HT-29 (cell line): ENCODE results near the gene NFE2L3. TPM values are rescaled to one million over a fixed set of nuclear protein-coding genes. Genes with fewer than 3 reads are reported as not detected.
"Not testable (repeated sequence)": the region's sequence is repeated elsewhere in the genome, so short reads cannot be mapped to it uniquely, and the experiment has no call there.

ENCODE experiments used
- DNase-seq: peaks from one replicate; pipeline ENCODE4 v3.0.0-alpha.2; 2015; ENCODE audit warnings: low spot score
- total RNA-seq: library from RNA; depleted of rRNA; stranded (reverse); fragments of >200 nt; shearing (Covaris generic); gene quantifications from 2 replicates; pipeline ENCODE4 v1.2.3, GENCODE V29; 2014

Gene NFE2L3
- total RNA-seq, 1 experiment from 2014 or later, result 43.7 TPM

DNA sequence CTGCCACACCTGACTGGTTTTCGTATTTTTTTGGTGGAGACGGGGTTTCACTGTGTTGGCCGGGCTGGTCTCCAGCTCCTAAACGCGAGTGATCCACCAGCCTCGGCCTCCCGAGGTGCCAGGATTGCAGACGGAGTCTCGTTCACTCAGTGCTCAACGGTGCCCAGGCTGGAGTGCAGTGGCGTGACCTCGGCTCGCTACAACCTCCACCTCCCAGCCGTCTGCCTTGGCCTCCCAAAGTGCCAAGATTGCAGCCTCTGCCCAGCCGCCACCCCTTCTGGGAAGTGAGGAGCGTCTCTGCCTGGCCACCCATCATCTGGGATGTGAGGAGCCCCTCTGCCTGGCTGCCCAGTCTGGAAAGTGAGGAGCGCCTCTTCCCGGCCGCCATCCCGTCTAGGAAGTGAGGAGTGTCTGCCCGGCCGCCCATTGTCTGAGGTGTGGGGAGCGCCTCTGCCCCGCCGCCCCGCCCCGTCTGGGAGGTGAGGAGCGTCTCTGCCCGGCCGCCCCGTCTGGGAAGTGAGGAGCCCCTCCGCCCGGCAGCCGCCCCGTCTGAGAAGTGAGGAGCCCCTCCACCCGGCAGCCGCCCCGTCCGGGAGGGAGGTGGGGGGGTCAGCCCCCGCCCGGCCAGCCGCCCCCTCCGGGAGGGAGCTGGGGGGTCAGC, 4.2 kb upstream of the NFE2L3 start:
- not testable (repeated sequence) for DNase-seq

DNA sequence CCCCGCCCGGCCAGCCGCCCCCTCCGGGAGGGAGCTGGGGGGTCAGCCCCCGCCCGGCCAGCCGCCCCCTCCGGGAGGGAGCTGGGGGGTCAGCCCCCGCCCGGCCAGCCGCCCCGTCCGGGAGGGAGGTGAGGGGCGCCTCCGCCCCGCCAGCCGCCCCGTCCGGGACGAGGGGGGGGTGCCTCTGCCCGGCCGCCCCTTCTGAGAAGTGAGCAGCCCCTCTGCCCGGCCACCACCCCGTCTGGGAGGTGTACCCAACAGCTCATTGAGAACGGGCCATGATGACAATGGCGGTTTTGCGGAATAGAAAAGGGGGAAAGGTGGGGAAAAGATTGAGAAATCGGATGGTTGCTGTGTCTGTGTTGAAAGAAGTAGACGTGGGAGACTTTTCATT, 3.7 kb upstream of the NFE2L3 start:
- DNase-seq, result not testable (repeated sequence)

DNA sequence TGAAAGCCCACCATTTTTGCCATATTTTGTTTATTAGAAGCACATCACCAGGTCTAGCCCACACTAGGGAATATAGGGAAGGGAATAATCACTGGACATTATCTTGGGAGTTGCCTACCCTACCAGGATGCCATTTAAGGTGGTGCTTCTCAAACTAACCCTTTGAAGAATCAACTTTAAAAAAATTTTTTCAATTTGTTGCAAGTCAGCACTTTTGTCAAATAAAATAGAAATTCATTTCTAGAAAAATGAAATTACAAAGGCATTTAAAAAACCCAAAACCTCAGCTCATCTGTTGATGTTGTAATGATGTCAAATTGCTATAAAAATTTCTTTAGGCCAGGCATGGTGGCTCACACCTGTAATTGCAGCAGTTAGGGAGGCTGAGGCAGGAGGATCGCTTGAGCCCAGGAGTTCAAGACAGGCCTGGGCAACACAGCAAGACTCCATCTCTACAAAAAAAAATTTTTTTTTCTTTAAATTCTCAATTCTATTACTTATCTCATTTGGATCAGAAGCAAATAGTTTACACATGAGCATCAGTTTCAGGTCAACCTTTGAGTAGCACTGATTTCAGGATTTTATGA, 2.5 kb upstream of the NFE2L3 start:
- DNase-seq, result no peak

DNA sequence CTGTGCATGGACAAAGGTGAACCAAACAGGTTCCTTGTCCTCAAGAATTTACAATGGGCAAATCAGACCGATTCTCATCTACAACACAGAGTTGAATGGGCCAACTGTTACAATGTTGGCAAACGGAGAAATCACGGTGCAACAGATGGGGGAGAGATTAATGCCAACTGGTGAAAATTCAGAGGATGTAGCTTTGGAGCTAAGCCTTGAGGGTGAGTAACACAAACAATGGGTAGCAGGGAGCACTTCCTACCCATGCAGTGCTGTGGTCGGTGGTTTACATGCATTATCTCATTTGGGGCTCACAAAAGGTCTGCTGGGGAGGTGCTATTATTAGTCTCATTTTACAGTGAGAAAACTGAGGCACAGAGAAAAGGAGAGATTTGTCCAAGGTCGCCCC, 902 bp upstream of the NFE2L3 start:
- no peak for DNase-seq

- DNase-seq, result no peak
Measured at GRCh38 chr7:26151650-26151952, 397 bp upstream of the NFE2L3 start.

GRCh38 chr7:26152782-26153240, 813 bp downstream of the NFE2L3 start:
- peak; percentile 49 for DNase-seq

- DNase-seq, result peak; percentile 77
Measured at GRCh38 chr7:26153241-26153822, 1.3 kb downstream of the NFE2L3 start.

DNA sequence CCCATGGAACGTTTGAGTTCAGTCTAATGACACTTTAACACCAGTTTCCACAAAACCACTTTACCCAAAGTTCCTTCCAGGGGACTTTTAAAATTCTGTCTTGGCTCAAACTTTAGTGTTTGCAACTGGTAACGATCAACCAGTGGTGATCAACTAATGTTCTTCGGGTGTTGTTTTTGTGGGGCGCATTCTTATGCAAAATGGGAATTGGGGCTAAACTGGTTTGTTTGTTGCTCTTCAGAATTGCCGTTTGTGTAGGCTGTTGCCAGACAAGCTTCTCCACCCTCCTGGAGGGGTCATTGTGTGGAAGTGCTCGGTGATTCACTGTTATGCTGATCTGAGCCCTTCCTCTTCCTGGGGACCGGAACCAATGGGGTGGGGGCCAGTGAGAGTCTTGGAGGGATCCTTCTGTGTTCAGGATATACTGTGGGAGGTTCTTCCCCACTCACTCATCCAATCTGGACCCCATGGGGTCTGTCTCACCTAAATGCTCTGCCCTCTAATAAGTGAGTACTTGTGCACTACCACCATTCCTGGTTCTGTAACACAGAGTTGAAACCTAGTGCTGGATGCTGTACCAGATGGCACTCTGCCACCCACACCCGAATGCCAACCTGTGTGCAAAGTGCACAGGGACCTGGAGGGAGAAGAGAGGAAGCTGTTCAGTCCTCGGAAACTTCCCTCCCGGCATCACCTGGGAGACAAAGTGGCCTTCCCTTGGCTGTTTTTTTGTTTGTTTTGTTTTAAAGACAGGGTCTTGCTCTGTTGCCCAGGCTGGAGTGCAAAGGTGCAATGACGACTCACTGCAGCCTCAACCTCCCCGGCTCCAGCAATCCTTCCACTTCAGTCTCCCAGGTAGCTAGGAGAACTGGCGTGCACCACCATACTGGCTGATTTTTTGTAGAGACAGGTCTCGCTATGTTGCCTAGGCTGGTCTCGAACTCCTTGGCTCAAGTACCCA, 2.1 kb downstream of the NFE2L3 start:
- DNase-seq, result peak; percentile 86

DNA sequence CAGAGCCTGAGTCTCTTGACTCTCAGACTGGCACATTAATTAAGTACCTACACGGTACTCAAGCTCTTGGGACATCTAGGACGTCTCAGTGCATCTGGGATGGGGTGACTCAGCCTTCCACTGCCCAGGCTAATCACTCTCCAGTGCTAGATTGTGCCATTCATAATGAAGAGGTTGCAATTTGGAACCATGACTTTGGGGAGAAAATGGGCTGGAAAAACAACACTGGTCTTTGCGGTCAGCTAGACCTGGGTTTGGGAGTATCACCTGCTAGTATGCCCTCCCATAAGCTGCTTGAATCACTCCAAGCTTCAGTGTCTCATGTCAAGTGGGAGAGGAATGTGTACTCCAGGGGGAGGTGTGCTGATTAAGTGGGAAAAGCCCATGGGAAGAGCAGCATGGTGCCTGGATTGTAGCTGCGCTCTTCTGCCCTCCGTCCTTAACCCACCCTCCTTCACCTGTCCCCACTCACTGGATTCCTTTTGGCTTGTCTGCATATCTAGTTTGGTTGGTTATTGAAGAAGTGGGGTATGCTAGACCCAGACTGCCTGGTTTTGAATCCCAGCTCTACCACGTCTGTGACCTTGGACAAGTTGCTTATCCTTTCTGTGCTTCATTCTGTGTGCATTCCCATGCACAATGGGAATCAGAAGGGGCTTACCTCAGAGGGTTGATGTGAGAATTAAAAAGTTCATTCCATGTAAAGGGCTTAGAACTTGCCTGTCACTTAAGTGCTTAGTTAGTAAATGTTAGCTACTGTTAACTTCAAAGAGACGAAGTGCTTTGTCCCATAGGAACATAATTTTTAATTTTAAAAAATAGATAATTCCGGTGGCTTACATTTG, 3.8 kb downstream of the NFE2L3 start:
- peak; percentile 71 for DNase-seq

DNA sequence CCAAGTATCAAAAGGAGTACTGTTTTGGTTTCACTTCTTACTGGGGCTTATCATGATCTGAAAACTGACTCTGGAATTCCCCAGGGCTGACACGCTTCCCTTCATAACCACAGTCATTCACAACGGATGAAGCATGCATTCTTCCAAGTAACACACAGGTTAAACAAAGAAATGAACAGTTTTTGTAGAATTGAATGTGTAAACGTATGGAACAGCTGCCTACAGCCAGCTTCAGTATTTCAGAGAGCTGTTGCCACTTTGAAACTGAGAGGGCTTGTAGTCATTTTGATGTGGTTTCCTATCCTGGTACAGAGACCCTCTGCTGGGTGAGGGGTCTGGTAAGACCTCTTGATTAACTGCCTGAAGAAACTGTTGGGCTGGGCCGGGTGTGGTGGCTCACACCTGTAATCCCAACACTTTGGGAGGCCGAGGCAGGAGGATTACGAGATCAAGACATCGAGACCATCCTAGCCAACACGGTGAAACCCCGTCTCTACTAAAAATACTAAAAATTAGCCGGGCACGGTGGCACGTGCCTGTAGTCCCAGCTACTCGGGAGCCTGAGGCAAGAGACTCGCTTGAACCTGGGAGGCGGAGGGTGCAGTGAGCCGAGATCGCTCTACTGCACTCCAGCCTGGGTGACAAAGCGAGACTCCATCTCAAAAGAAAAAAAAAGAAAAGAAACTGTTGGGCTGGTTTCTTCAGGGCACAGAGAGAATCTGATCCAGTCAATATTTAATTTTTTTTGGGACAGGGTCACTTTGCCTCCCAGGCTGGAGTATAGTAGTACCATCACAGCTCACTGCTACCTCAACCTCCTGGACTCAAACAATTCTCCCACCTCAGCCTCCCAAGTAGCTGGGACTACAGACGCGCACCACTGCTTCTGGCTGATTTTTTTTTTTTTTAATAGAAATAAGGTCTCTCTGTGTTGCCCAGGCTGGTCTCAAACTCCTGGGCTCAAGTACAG, 4.7 kb downstream of the NFE2L3 start:
- peak; percentile 86 for DNase-seq

DNA sequence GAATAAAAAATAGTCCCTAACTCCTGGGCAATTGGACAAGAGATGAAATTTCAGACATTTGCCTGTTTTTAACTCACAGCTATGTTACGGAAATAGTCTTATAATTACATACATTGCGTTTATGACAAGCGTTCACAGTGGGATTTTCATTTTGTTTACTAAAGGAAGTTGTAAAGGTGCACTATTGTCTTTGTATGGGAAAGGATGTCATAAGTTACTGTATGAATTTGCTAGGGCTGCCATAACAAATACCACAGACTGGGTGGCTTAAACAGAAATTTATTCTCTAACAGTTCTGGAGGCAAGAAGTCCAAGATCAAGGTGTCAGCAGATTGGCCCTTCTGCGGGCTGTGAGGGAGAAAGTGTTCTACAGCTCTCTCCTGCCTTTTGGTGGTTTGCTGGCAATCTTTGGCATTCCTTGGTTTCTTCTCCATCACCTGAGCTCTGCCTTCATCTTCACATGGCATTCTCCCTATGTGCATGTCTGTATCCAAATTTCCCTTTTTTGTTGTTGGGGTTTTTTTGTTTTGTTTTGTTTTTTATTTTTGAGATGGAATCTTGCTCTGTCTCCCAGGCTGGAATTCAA, 5.6 kb downstream of the NFE2L3 start:
- peak; percentile 63 for DNase-seq

DNA sequence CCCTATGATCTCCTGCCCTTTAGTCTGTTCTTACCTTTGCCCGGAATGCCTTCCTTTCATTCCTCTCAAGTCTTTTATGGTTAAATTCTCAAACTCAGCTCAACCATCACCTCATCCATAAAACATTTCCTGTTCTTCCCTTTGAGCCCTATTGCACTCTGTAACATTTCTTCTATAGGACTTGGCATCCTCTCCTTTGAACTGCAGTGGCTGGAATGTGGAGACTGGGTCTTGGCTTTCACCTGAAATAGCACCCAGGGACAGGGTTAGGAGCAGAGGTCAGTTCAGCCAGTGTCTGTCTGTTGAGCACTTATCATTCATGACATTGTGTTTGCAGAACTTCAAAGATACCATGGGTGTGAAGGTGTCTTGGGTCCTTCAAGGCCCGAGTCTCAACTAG, 7.2 kb downstream of the NFE2L3 start:
- peak; percentile 70 for DNase-seq

DNA sequence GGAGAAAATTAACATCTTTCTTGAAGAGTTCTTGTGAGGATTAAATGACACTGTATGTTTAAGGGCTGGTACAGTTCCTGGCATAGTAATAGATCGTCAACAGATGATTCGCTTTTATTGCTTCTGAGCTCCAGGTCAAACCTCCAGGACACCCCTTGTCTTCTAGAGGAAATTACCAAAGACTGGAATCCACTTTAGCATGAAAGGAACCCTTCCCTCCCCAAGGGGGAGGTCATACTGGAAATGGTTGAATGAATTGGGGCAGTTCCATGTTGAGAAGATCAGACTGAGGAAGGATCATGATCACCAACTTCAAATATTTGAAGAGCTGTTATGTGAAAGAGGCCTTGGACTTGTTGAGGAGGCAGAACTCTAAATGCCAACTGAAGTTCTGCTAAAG, 8.9 kb downstream of the NFE2L3 start:
- DNase-seq, result no peak

DNA sequence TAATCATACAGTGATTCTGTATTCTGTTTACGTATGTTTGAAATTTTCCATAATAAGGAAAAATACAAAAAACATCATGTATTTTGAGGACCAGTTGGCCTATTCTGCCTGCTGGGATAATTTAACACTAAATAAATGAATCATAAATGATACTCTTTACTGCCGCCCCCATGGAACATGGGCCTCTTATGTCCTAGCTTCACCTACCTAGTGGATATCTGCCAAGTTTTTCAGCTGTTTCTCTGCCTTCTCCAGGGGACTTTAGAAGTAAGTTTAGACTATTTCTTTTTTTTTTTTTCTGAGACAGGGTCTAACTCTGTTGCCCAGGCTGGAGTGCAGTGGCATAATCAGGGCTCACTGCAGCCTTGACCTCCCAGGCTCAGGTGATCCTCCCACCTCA, 10.4 kb downstream of the NFE2L3 start:
- DNase-seq, result no peak

DNA sequence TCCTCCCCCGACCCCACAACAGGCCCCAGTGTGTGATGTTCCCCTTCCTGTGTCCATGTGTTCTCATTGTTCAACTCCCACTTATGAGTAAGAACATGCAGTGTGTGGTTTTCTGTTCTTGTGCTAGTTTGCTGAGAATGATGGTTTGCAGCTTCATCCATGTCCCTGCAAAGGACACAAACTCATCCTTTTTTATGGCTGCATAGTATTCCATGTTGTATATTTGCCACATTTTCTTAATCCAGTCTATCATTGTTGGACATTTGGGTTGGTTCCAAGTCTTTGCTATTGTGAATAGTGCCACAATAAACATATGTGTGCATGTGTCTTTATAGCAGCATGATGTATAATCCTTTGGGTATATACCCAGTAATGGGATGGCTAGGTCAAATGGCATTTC, 11.8 kb downstream of the NFE2L3 start:
- not testable (repeated sequence) for DNase-seq

DNA sequence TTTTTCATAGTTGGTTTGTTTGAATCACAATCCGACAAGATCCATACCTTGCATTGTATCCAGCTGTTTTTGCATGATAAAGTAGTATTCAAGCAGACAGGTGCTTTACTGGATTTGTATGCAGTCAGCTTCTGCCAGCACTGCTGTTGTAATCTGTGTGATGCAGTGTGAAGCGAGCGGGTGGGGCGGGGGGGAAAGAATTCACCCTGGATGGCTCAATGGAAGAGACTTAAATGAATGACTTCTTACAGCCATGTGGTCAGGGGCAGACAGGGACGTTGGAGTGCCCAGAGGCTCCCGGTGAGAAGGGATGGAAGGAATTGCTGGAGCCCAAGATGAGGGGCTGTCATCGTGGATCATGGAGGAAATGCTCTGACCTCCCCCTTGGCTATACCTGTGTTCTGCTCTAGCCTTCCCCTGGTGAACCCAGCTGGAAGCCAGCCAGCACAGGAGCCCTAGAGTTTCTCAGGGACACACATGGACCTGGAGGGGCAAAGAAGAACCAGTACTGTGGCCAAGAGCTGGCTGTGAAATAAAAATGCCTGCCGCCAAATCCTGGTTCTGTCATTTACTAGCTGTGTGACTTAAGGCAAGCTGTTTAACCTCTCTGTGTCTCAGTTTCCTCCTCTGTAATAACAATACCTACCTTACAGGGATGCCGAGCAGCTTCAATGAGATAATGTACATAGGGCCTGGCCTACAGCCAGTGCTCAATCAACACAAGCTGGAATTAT, 14.1 kb downstream of the NFE2L3 start:
- peak; percentile 39 for DNase-seq

DNA sequence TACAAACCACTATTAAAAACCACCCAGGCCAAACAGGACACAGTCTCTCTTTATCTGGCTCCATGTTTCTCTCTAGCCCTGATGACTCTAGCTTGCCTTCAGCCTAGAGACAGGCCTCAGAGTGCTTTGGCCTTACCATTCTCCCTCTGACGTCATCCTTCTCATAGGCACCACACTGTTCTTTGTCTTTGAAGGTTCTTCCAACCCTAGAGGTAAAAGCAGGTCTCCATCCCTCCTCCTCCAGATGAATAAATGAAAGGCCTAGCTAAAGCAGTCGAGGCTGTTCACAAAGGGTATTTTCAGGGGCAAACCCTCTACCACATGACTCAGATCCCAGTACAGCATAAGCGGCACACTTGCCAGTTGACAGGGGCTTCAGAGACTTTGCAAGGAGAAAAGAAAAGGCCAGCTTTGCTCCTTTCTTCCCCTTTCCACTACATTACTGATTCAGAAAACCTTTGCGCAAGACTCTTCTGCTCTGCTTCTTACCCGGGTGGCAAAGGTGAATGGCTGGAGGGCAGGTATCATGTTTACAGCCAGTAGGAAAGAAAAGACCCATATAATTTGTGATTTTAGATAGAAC, 14.8 kb downstream of the NFE2L3 start:
- DNase-seq, result peak; percentile 35

DNA sequence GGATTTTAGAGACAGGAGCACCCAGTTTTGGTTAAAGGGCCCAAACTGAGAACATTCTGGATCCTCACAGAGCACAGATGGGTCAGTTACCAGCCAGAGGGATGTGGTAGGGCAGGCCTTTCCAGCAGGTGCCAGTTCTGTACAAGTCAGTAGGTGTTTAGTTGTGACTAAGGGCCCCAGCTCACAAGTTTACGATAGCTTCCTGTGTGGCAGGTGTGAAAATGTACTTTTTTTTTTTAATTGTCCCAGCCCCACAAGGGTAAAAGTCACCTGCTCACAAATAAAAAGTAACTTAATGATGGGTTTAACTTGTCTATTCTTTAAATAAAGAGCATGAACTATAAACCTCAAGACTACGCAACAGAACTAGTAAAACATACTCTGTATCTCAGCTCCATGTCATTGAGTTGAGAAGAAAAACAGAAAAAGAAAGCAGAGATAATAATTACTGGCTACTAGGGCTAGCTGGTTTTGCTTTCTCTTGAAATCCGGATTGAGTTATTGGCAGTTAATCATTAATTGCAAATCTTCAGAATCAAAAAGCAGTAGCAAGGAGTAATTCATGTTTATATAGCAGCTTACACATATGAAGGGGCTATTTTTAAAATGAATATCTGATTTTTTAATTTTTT, 15.4 kb downstream of the NFE2L3 start:
- DNase-seq, result peak; percentile 66
